Activated CD8-positive, alpha-beta T cell treated with anti-CD3 and anti-CD28 coated beads for 36 hours (primary cell): ENCODE measurements around the gene PCGF3. TPM values are rescaled to one million over a fixed set of nuclear protein-coding genes. Genes with fewer than 3 reads are reported as not detected.
"Not testable (repeated sequence)": the region's sequence is repeated elsewhere in the genome, so short reads cannot be mapped to it uniquely, and the experiment has no call there.

ENCODE experiments used
- ATAC-seq: fragments of 200-7000 bp; cut with Tn5 transposase; one replicate; pipeline ENCODE4 v1.10.0; 2021; ENCODE audit warnings: mild to moderate bottlenecking, moderate library complexity
- CTCF ChIA-PET: fragments of 350-600 bp; sonication (Branson Sonifier 250); formaldehyde crosslinking; loops from one replicate; lab custom pipeline; 2021; ENCODE audit warnings: antibody characterized with exemption; lab: Charles Lee
- POLR2A ChIA-PET: fragments of 350-600 bp; sonication (Branson Sonifier 250); formaldehyde crosslinking; loops from one replicate; lab custom pipeline; 2021; ENCODE audit warnings: antibody characterized with exemption; lab: Charles Lee
- DNase-seq: peaks from one replicate; pipeline ENCODE4 v3.0.0-alpha.2; 2020
- H3K27ac Mint-ChIP-seq: one replicate; pipeline ENCODE4 v1.8.0; 2021; ENCODE audit warnings: mild to moderate bottlenecking, mixed read lengths
- H3K27me3 Mint-ChIP-seq: one replicate; pipeline ENCODE4 v1.8.0; 2021; ENCODE audit warnings: mixed read lengths
- H3K36me3 Mint-ChIP-seq: one replicate; pipeline ENCODE4 v1.8.0; 2021; ENCODE audit warnings: low read depth, mixed read lengths
- H3K4me1 Mint-ChIP-seq: one replicate; pipeline ENCODE4 v1.8.0; 2021; ENCODE audit warnings: low read depth, mixed read lengths
- H3K4me3 Mint-ChIP-seq: one replicate; pipeline ENCODE4 v1.8.0; 2021; ENCODE audit warnings: mild to moderate bottlenecking, moderate library complexity, mixed read lengths
- H3K9me3 Mint-ChIP-seq: one replicate; pipeline ENCODE4 v1.8.0; 2021; ENCODE audit warnings: mixed read lengths
- intact Hi-C: fragments of 100-400 bp; cut with micrococcal nuclease; formaldehyde crosslinking; loops from one replicate; pipeline ENCODE4 v1.10.0; 2022
- total RNA-seq, 2 experiments: library from RNA; stranded (reverse); gene quantifications; one replicate each; pipeline ENCODE4 v1.2.3, GENCODE V29; 2021
- TF ChIP-seq, protein P1 (sequence below): fragments of 200-600 bp; IDR thresholded peaks from one replicate; pipeline ENCODE4 v1.8.0; 2022; ENCODE audit warnings: antibody characterized with exemption, mild to moderate bottlenecking

Gene PCGF3
- total RNA-seq, 2 experiments from 2014 or later: 23.9 to 25.6 TPM

DNA sequence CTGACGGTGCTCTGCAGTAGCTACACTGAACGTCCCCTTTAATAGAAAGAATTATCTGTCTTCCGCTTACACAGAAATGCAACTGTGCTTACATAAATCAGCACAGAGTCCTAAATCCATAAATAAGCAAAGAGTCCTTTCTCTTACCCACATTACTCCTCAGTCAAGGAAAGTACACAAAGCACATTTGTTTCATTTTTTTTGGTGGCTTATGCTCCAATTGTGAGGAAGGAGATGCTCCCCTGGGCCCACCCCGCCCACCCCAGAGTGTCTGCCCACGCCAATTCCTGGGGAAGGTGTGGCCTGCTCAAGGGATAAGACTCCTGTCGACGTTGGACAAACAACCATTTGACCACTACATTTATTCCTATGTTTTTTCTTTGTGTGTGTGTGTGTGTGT lies 66.5 kb downstream of the PCGF3 start:
- Mint-ChIP-seq H3K9me3 (no peaks in the 10 kb centered on the region), H3K4me1 (peaks cover 39% of the 10 kb centered on the region), H3K27ac (no peak overlapping the region), H3K4me3 (no peak overlapping the region), H3K27me3 (no peaks in the 10 kb centered on the region), H3K36me3 (peaks cover 52% of the 10 kb centered on the region)
- ATAC-seq (no peak), DNase-seq (no peak)
- ChIA-PET POLR2A (interaction anchor here (6.4 kb wide), 1 partner anchor 8 kb away, joined by 31 read pairs; no protein-coding TSS in a partner anchor), CTCF (no interaction called here)
- TF ChIP-seq, protein P1, sequence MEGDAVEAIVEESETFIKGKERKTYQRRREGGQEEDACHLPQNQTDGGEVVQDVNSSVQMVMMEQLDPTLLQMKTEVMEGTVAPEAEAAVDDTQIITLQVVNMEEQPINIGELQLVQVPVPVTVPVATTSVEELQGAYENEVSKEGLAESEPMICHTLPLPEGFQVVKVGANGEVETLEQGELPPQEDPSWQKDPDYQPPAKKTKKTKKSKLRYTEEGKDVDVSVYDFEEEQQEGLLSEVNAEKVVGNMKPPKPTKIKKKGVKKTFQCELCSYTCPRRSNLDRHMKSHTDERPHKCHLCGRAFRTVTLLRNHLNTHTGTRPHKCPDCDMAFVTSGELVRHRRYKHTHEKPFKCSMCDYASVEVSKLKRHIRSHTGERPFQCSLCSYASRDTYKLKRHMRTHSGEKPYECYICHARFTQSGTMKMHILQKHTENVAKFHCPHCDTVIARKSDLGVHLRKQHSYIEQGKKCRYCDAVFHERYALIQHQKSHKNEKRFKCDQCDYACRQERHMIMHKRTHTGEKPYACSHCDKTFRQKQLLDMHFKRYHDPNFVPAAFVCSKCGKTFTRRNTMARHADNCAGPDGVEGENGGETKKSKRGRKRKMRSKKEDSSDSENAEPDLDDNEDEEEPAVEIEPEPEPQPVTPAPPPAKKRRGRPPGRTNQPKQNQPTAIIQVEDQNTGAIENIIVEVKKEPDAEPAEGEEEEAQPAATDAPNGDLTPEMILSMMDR: no peak
- intact Hi-C loops: no loop called here

- H3K4me3 Mint-ChIP-seq: no peak overlapping the region
- H3K4me1 Mint-ChIP-seq: peaks cover 45% of the 10 kb centered on the region
- ATAC-seq (no peak), DNase-seq (no peak)
- ChIA-PET CTCF (no interaction called here), POLR2A (no interaction called here)
- intact Hi-C loops: no loop called here
- TF ChIP-seq, protein P1: no peak
- H3K27ac Mint-ChIP-seq: peak overlapping the region; percentile 30
- no peaks in the 10 kb centered on the region for H3K9me3 Mint-ChIP-seq
- H3K27me3 Mint-ChIP-seq: no peaks in the 10 kb centered on the region
- H3K36me3 Mint-ChIP-seq: peaks cover 51% of the 10 kb centered on the region
Observed at GRCh38 chr4:772776-773175, 67.1 kb downstream of the PCGF3 start.

- H3K27ac Mint-ChIP-seq: no peak overlapping the region
- peaks cover 49% of the 10 kb centered on the region for H3K4me1 Mint-ChIP-seq
- no peak overlapping the region for H3K4me3 Mint-ChIP-seq
- DNase-seq: no peak
- H3K27me3 Mint-ChIP-seq: no peaks in the 10 kb centered on the region
- H3K36me3 Mint-ChIP-seq: peaks cover 52% of the 10 kb centered on the region
- no peaks in the 10 kb centered on the region for H3K9me3 Mint-ChIP-seq
- ATAC-seq: no peak
- TF ChIP-seq, protein P1: no peak
- intact Hi-C loops: no loop called here
- ChIA-PET POLR2A (interaction anchor here (0.6 kb wide), 1 partner anchor 910 kb away, joined by 3 read pairs; no protein-coding TSS in a partner anchor), CTCF (no interaction called here)
Observed at GRCh38 chr4:773214-773613, 67.6 kb downstream of the PCGF3 start.

DNA sequence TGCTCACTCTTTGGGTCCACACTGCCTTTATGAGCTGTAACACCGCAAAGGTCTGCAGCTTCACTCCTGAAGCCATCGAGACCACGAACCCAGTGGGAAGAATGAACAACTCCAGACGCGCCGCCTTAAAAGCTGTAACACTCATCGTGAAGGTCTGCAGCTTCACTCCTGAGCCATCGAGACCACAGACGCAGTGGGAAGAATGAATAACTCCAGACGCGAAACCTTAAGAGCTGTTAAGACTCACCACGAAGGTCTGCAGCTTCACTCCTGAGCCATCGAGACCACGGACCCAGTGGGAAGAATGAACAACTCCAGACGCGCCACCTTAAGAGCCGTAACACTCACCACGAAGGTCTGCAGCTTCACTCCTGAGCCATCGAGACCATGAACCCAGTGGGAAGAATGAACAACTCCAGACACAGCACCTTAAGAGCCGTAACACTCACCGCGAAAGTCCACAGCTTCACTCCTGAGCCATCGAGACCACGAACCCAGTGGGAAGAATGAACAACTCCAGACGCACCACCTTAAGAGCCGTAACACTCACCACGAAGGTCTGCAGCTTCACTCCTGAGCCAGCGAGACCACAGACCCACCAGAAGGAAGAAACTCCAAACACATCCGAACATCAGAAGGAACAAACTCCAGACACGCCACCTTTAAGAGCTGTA lies 68.9 kb downstream of the PCGF3 start:
- H3K27me3 Mint-ChIP-seq, ATAC-seq, H3K9me3 Mint-ChIP-seq, intact Hi-C loops, DNase-seq: not testable (repeated sequence)
- Mint-ChIP-seq H3K4me3 (peak overlapping the region; percentile 2), H3K27ac (peak overlapping the region; percentile 28), H3K36me3 (peaks cover 61% of the 10 kb centered on the region), H3K4me1 (peaks cover 52% of the 10 kb centered on the region)
- ChIA-PET CTCF (interaction anchor here (1.2 to 2.1 kb wide), 2 partner anchors 20 to 32 kb away, joined by 3 to 12 read pairs; no protein-coding TSS in a partner anchor), POLR2A (interaction anchor here (1.0 to 3.1 kb wide), 4 partner anchors 8 to 109 kb away, joined by 5 to 14 read pairs (median 6); no protein-coding TSS in a partner anchor)

GRCh38 chr4:775485-775884 lies 69.9 kb downstream of the PCGF3 start:
- H3K27me3 Mint-ChIP-seq, H3K27ac Mint-ChIP-seq, intact Hi-C loops, H3K4me3 Mint-ChIP-seq, ATAC-seq, H3K9me3 Mint-ChIP-seq, DNase-seq: not testable (repeated sequence)
- peaks cover 58% of the 10 kb centered on the region for H3K4me1 Mint-ChIP-seq
- ChIA-PET CTCF (interaction anchor here (1.2 to 2.1 kb wide), 2 partner anchors 19 to 33 kb away, joined by 3 to 12 read pairs; no protein-coding TSS in a partner anchor), POLR2A (interaction anchor here (1.0 to 3.1 kb wide), 4 partner anchors 9 to 108 kb away, joined by 5 to 14 read pairs (median 6); no protein-coding TSS in a partner anchor)
- peaks cover 61% of the 10 kb centered on the region for H3K36me3 Mint-ChIP-seq
